Ecto neural progenitor cell (in vitro differentiated cells): ENCODE measurements around the gene EVX2.

Source experiments
- DNase-seq: peaks from one replicate; pipeline ENCODE4 v3.0.0-alpha.2; 2018; ENCODE audit warnings: low spot score

Gene EVX2

GRCh38 chr2:176096243-176096985 is 12.7 kb upstream of the EVX2 start:
- no peak for DNase-seq

- no peak for DNase-seq
Measured at GRCh38 chr2:176095421-176095820, 11.7 kb upstream of the EVX2 start.

DNA sequence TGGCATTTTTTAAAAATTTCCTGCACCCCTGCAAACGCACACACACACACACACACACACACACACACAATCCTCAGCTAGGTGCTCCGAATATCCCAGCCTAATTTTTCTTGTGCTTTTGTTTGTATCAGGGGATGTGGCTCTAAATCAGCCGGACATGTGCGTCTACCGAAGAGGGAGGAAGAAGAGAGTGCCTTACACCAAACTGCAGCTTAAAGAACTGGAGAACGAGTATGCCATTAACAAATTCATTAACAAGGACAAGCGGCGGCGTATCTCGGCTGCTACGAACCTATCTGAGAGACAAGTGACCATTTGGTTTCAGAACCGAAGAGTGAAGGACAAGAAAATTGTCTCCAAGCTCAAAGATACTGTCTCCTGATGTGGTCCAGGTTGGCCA is 10.6 kb upstream of the EVX2 start:
- DNase-seq = no peak

DNA sequence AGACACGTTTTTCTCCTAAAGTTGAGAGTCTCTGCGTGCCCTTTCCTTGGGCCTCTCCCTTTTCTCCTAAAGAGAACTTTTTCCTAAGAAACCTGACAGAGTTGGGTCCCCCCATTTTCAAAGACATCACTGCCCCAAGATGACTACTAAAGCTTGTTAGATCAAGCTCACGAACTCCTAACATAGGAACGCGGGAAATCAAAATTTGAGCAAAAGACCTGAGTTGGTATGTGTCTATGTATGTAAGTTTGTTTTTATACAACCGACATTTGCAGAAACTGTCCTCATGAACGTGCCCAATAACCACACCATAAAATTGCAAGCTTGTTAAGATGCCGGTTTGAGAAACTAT is 10.1 kb upstream of the EVX2 start:
- DNase-seq = no peak

- DNase-seq = no peak
Measured at GRCh38 chr2:176093145-176093897, 9.6 kb upstream of the EVX2 start.

GRCh38 chr2:176092270-176093144 is 8.7 kb upstream of the EVX2 start, which contains the start of gene HOXD13:
Gene HOXD13 (plus strand): TSS chr2:176092721. CDS start chr2:176092891, 170 bp downstream.
- DNase-seq = peak; percentile 79

DNA sequence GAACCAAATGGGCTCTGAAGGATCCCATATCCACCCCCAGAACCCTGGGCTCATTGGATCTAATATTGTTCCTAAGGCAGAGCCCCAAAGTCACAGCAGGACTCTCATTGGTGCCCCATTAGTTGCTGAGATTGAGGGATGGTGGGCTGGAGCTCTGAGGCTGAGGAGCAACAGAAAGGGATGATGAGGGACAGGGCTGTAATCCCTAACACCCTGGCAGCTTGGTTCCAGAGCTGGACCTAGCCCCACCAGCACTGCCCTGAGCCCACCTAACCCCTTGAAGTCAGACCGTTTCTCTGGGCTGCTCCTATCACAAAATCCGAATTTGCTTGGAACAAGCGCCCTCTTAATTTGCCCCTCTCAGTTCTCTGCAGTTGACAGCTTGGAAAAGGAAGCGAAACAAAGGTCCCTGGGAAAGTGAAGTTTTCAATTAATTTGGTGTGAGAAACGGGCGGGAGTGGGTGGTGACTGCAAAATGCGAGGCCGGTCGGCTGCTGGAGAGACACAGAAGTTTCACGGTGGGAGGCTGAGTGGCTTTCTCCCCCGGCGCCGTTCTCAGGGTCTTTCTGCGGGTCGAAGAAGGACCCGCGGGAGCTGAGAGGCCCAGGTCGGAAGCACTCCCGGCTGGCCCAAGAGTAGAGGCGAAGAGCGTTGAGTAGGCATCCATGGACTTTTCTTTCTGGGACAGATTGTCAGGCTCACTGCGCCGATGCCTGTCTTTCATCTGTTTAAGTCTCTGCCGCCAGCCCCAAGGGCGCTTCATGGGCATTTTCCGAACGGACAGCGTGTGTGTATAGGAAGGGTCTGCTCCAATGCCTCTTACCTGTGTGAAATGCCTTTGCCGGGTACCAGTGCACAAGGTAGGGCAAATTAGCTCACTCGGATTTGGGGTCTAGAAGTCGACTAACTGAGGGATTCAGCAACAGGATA is 7.8 kb upstream of the EVX2 start:
- no peak for DNase-seq

- DNase-seq = no peak
Measured at GRCh38 chr2:176090862-176091261, 7.1 kb upstream of the EVX2 start.

DNA sequence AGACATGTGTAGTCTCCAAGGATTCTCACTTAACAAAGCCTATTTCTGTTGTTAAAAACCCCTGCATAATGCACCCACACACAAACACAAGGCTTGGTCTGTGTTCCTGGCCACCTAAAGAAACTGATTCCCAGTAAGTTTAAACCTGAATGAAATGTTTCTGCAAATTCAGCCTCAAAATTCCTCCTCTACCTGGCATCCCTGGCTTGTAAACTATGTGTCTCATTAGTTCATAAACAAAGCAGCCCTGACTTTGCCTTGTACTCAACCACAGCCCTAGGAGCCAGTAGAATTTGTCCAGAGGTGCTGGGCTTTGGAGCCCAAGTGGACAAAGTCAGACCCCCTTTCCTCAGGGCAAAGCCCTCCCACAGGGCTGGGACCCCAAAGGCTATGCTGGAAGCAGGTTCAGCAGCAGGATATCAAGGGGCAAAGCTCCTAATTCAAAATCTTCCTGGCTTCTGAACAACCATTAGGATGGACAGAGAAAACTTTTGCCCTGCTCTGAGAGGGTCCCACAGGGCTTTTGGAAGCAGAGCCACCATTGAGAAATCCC is 6.2 kb upstream of the EVX2 start:
- no peak for DNase-seq

- no peak for DNase-seq
Measured at GRCh38 chr2:176088937-176089842, 5.4 kb upstream of the EVX2 start.

- DNase-seq = peak; percentile 83
Measured at GRCh38 chr2:176088048-176088936, 4.5 kb upstream of the EVX2 start.

DNA sequence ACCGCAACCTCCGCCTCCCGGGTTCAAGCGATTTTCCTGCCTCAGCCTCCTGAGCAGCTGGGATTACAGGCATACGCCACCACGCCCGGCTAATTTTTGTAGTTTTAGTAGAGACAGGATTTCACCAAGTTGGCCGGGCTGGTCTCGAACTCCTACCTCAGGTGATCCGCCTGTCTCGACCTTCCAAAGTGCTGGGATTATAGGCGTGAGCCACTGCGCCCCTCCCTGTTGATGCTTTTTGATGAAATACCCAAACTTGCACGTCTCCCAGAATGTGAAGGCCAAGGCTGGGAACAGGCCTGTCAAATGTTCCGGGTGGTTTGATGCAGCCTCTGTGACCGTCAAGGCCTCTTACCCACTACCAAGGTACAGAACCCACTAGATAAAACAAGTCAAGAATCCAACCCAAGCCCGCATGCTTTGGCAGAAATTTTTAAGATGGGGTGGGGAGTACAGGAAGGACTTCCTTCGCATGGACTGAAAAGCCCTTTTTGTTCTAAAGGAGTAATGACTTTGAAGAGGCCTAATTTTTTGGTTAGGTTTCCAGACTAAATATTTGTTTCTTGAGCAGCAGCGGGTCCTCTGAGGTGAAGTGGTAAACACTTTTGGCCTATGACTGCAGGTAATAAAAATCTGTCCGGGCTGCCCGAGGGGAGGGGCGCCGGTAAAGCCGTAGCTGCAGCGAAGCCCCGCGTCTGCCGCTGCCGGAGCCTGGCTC is 3.7 kb upstream of the EVX2 start:
- peak; percentile 38 for DNase-seq

GRCh38 chr2:176085861-176086771 is 2.4 kb upstream of the EVX2 start:
- peak; percentile 83 for DNase-seq

GRCh38 chr2:176085120-176085788 is 1.5 kb upstream of the EVX2 start:
- DNase-seq = peak; percentile 54

DNA sequence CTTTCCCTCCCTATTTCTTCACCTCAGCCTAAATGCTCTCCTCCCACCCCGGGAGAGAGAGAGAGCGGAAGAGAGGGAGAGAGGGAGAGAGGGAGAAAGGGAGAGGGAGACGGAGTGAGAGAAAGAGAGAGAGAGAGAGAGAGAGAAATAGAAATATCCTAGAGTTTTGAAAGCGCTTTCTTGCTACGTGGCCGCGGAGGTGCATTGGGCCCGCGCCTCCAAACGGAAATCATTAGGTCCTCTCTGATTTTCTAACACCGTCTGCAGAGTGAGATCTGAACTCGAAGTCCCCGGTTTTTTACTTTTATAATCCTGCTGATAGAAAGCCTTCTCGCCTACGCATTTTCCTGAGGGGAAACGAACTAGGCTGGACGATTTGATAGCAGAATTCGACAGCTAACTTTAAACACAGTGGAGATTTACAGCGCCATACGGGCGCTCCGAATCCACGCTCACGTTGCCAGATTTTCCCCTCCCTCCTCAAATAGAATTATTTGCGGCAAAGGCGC is 903 bp upstream of the EVX2 start:
- DNase-seq = peak; percentile 40
